ENCODE results near the gene TSPAN9. TPM values are rescaled to one million over a fixed set of nuclear protein-coding genes. Genes with fewer than 3 reads are reported as not detected.
A peak's percentile ranks its signal among the peaks of the same experiment; 100 is the strongest.

The TSPAN9 gene
- total RNA-seq: 10 to 100 TPM; 41.9 to 50.0 TPM

- no peaks in the 10 kb centered on the region for H3K9me3 ChIP-seq
- H3K36me3 ChIP-seq: no peaks in the 10 kb centered on the region
- TF ChIP-seq CTCF (IDR thresholded peaks at IDR 0.05) (no peak), POLR2AphosphoS5 (IDR thresholded peaks at IDR 0.05) (peak; percentile 49), POLR2A (IDR thresholded peaks at IDR 0.05) (peak; percentile 66)
- WGBS: 1% methylated on average over 45 of the region's 95 CpGs
- H3K4me1 ChIP-seq (replicated peaks): no peaks in the 10 kb centered on the region
- peak; percentile 82 for DNase-seq (ENCODE audit: low spot score)
- peak within 1 kb of the TSS; percentile 93 to 95 for H3K4me3 ChIP-seq
- no peaks in the 10 kb centered on the region for H3K27me3 ChIP-seq (replicated peaks; ENCODE audit: insufficient read depth)
- peak within 1 kb of the TSS; percentile 89 to 91 for H3K27ac ChIP-seq
- intact Hi-C loops (cut with DNase I): loop anchor here (5.0 kb wide), 2 partner anchors 45 to 125 kb away; no protein-coding TSS in a partner anchor
Observed at GRCh38 chr12:3076730-3077571, at the start of gene TSPAN9. Gene TSPAN9, plus strand, starts transcription at chr12:3077379. Its CDS starts 123,815 bp downstream, at chr12:3201194.

GRCh38 chr12:3028108-3028507 lies 49.1 kb upstream of the TSPAN9 start:
- TF ChIP-seq POLR2A (IDR thresholded peaks at IDR 0.05) (no peak), CTCF (IDR thresholded peaks at IDR 0.05) (no peak), POLR2AphosphoS5 (IDR thresholded peaks at IDR 0.05) (no peak)
- no peaks in the 10 kb centered on the region for H3K27me3 ChIP-seq (replicated peaks; ENCODE audit: insufficient read depth)
- intact Hi-C loops (cut with DNase I): no loop called here
- H3K27ac ChIP-seq: no peak overlapping the region
- no peak overlapping the region for H3K4me3 ChIP-seq
- no peaks in the 10 kb centered on the region for H3K9me3 ChIP-seq
- H3K36me3 ChIP-seq: no peaks in the 10 kb centered on the region
- 63% methylated on average over 7 of the region's 7 CpGs for WGBS
- no peak for DNase-seq (ENCODE audit: low spot score)
- H3K4me1 ChIP-seq (replicated peaks): no peaks in the 10 kb centered on the region

- TF ChIP-seq POLR2AphosphoS5 (IDR thresholded peaks at IDR 0.05): no peak
- TF ChIP-seq CTCF (IDR thresholded peaks at IDR 0.05): no peak
- no peak for TF ChIP-seq POLR2A (IDR thresholded peaks at IDR 0.05)
- H3K27me3 ChIP-seq (replicated peaks; ENCODE audit: insufficient read depth): no peaks in the 10 kb centered on the region
- no peak overlapping the region for H3K4me3 ChIP-seq
- H3K4me1 ChIP-seq (replicated peaks): no peaks in the 10 kb centered on the region
- no peaks in the 10 kb centered on the region for H3K36me3 ChIP-seq
- intact Hi-C loops (cut with DNase I): loop anchor here (5.0 kb wide), 1 partner anchor 179 kb away; no protein-coding TSS in a partner anchor
- no peak for DNase-seq (ENCODE audit: low spot score)
- no peak overlapping the region for H3K27ac ChIP-seq
- WGBS: 85% methylated on average over 20 of the region's 21 CpGs
- H3K9me3 ChIP-seq: no peaks in the 10 kb centered on the region
Observed at GRCh38 chr12:3030821-3031429, 46.3 kb upstream of the TSPAN9 start.

GRCh38 chr12:3032161-3032560 lies 45.0 kb upstream of the TSPAN9 start:
- Histone ChIP-seq H3K4me3 (no peak overlapping the region), H3K9me3 (no peaks in the 10 kb centered on the region), H3K4me1 (replicated peaks) (no peaks in the 10 kb centered on the region), H3K27me3 (replicated peaks; ENCODE audit: insufficient read depth) (no peaks in the 10 kb centered on the region), H3K36me3 (no peaks in the 10 kb centered on the region), H3K27ac (no peak overlapping the region)
- TF ChIP-seq POLR2A (IDR thresholded peaks at IDR 0.05) (no peak), POLR2AphosphoS5 (IDR thresholded peaks at IDR 0.05) (no peak), CTCF (IDR thresholded peaks at IDR 0.05) (no peak)
- intact Hi-C loops (cut with DNase I): loop anchor here (5.0 kb wide), 1 partner anchor 180 kb away; no protein-coding TSS in a partner anchor
- 85% methylated on average over 12 of the region's 12 CpGs for WGBS
- no peak for DNase-seq (ENCODE audit: low spot score)
